ENCODE results near the gene CCNQ. TPM values are rescaled to one million over a fixed set of nuclear protein-coding genes. Genes with fewer than 3 reads are reported as not detected.
A peak's percentile ranks its signal among the peaks of the same experiment; 100 is the strongest.

CCNQ gene
- total RNA-seq, 3 donors from 2014 or later = 23.9 to 42.6 (median 39.7) TPM

- H3K9me3 ChIP-seq = peaks cover 0 to 5% of the 10 kb centered on the region in 2 donors
- TF ChIP-seq POLR2AphosphoS5 (IDR thresholded peaks at IDR 0.05) (no peak), CTCF (IDR thresholded peaks at IDR 0.05) (no peak), POLR2A (IDR thresholded peaks at IDR 0.05) (no peak)
- H3K27ac ChIP-seq = peak overlapping the region; percentile 45 to 54
- peak overlapping the region; percentile 59 to 86 (median 64) for H3K4me3 ChIP-seq
- H3K27me3 ChIP-seq = peaks cover 0 to 50% of the 10 kb centered on the region in 2 donors
- intact Hi-C loops (cut with DNase I; ENCODE audit: low total_unique reads) = no loop called here
- DNase-seq (ENCODE audit: low spot score in 2 of 2) = peak; percentile 77 to 78
- H3K36me3 ChIP-seq = no peaks in the 10 kb centered on the region
- no peaks in the 10 kb centered on the region for H3K4me1 ChIP-seq
Measured at GRCh38 chrX:153599192-153600031, 473 bp upstream of the CCNQ start.

- DNase-seq (ENCODE audit: low spot score in 2 of 2) = no peak
- no peak for TF ChIP-seq CTCF (IDR thresholded peaks at IDR 0.05)
- no peak for TF ChIP-seq POLR2AphosphoS5 (IDR thresholded peaks at IDR 0.05)
- TF ChIP-seq POLR2A (IDR thresholded peaks at IDR 0.05) = no peak
- H3K4me1 ChIP-seq = no peaks in the 10 kb centered on the region
- peaks cover 0 to 5% of the 10 kb centered on the region in 2 donors for H3K9me3 ChIP-seq
- H3K36me3 ChIP-seq = no peaks in the 10 kb centered on the region
- H3K27me3 ChIP-seq = peaks cover 0 to 60% of the 10 kb centered on the region in 2 donors
- intact Hi-C loops (cut with DNase I; ENCODE audit: low total_unique reads) = no loop called here
- H3K27ac ChIP-seq = no peak overlapping the region
- no peak overlapping the region for H3K4me3 ChIP-seq
Measured at GRCh38 chrX:153596981-153597750, 1.8 kb downstream of the CCNQ start.

GRCh38 chrX:153595859-153596857 lies 2.8 kb downstream of the CCNQ start:
- peaks cover 0 to 5% of the 10 kb centered on the region in 2 donors for H3K9me3 ChIP-seq
- H3K4me3 ChIP-seq = no peak overlapping the region
- TF ChIP-seq POLR2A (IDR thresholded peaks at IDR 0.05) (no peak), CTCF (IDR thresholded peaks at IDR 0.05) (no peak), POLR2AphosphoS5 (IDR thresholded peaks at IDR 0.05) (no peak)
- H3K36me3 ChIP-seq = no peaks in the 10 kb centered on the region
- intact Hi-C loops (cut with DNase I; ENCODE audit: low total_unique reads) = no loop called here
- no peaks in the 10 kb centered on the region for H3K4me1 ChIP-seq
- H3K27ac ChIP-seq = no peak overlapping the region
- no peak for DNase-seq (ENCODE audit: low spot score in 2 of 2)
- peaks cover 0 to 57% of the 10 kb centered on the region in 2 donors for H3K27me3 ChIP-seq

GRCh38 chrX:153595387-153595786 lies 3.6 kb downstream of the CCNQ start:
- TF ChIP-seq POLR2A (IDR thresholded peaks at IDR 0.05) = no peak
- TF ChIP-seq CTCF (IDR thresholded peaks at IDR 0.05) = no peak
- no peak for TF ChIP-seq POLR2AphosphoS5 (IDR thresholded peaks at IDR 0.05)
- no peaks in the 10 kb centered on the region for H3K36me3 ChIP-seq
- peaks cover 0 to 55% of the 10 kb centered on the region in 2 donors for H3K27me3 ChIP-seq
- intact Hi-C loops (cut with DNase I; ENCODE audit: low total_unique reads) = no loop called here
- H3K9me3 ChIP-seq = peaks cover 0 to 5% of the 10 kb centered on the region in 2 donors
- no peak overlapping the region for H3K27ac ChIP-seq
- DNase-seq (ENCODE audit: low spot score in 2 of 2) = no peak
- no peak overlapping the region for H3K4me3 ChIP-seq
- no peaks in the 10 kb centered on the region for H3K4me1 ChIP-seq
